ENCODE data around the gene MORF4L2. TPM values are rescaled to one million over a fixed set of nuclear protein-coding genes. Genes with fewer than 3 reads are reported as not detected.
A peak's percentile ranks its signal among the peaks of the same experiment; 100 is the strongest.

Gene MORF4L2
- total and polyA plus RNA-seq, 4 donors = 214 to 791 (median 525) TPM

DNA sequence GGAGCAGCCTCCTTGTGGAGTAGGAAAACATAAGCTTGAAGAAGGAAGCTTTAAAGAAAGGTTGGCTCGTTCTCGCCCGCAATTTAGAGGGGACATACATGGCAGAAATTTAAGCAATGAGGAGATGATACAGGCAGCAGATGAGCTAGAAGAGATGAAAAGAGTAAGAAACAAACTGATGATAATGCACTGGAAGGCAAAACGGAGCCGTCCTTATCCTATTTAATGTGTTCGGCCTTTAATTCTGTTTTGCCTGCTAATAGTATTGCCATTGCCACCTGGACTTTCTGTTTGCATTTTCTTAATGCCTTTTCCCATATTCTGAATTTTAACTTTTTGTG is 56.4 kb downstream of the MORF4L2 start:
- no peaks in the 10 kb centered on the region for H3K36me3 ChIP-seq (ENCODE audit: control insufficient read depth in 1 of 2, insufficient read depth in 2 of 2, low read length in 1 of 2)
- H3K4me1 ChIP-seq (ENCODE audit: control insufficient read depth in 1 of 2, insufficient read depth in 2 of 2, low read length in 2 of 2) = no peaks in the 10 kb centered on the region
- no peaks in the 10 kb centered on the region for H3K9me3 ChIP-seq (ENCODE audit: control insufficient read depth, low read length)
- peak overlapping the region; percentile 44 to 92 for H3K4me3 ChIP-seq (ENCODE audit: low read length in 2 of 2)
- no peak for DNase-seq
- no peaks in the 10 kb centered on the region for H3K27me3 ChIP-seq (ENCODE audit: control insufficient read depth in 1 of 2, insufficient read depth in 2 of 2, low read length in 1 of 2)
- intact Hi-C loops (cut with DNase I) = loop anchor here (10.0 kb wide), 1 partner anchor 95 kb away; no protein-coding TSS in a partner anchor
- 5 to 30% methylated on average over 6 of the region's 6 CpGs for WGBS, 2 donors
- no peak for ATAC-seq (ENCODE audit: low FRiP score)
- H3K27ac ChIP-seq (ENCODE audit: low read depth in 1 of 2, low read length in 2 of 2) = peak overlapping the region in 1 of 2 donors; percentile 88

DNA sequence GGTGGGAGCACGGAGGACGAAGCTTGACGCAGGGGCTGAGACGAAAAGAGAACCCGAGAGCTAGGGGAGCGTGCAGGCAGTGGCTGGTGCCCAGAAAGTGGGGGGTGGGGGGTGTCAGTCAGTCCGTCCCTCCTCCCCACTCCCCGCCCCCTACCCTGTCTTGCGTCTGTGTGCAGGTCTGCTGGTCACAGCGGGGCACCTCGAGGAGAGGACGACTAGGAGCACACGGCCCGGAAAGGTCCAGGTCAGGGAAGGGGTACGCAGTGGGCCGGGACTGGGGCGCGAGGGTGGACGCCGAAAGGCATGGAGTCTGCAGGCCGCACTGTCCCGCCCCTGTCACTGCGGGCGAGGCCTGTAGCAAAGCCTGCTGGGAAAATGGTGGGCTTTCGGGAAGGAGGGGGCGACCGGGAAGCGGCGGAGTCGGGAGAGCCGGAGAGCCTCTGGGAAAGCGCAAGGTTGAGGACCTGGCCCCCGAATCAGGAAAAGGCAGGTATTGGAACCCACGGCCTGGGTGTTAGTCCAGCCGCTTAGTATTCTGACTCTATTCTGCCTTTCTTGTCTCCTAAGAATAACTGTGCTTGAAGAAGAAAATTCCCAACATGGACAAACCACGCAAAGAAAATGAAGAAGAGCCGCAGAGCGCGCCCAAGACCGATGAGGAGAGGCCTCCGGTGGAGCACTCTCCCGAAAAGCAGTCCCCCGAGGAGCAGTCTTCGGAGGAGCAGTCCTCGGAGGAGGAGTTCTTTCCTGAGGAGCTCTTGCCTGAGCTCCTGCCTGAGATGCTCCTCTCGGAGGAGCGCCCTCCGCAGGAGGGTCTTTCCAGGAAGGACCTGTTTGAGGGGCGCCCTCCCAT is 57.0 kb downstream of the MORF4L2 start:
- Histone ChIP-seq H3K4me1 (ENCODE audit: control insufficient read depth in 1 of 2, insufficient read depth in 2 of 2, low read length in 2 of 2) (no peaks in the 10 kb centered on the region), H3K27ac (ENCODE audit: low read depth in 1 of 2, low read length in 2 of 2) (peak overlapping the region; percentile 47 to 88), H3K27me3 (ENCODE audit: control insufficient read depth in 1 of 2, insufficient read depth in 2 of 2, low read length in 1 of 2) (no peaks in the 10 kb centered on the region), H3K4me3 (ENCODE audit: low read length in 2 of 2) (peak overlapping the region; percentile 44 to 92), H3K9me3 (ENCODE audit: control insufficient read depth, low read length) (no peaks in the 10 kb centered on the region), H3K36me3 (ENCODE audit: control insufficient read depth in 1 of 2, insufficient read depth in 2 of 2, low read length in 1 of 2) (no peaks in the 10 kb centered on the region)
- peak; percentile 76 to 86 for DNase-seq
- intact Hi-C loops (cut with DNase I) = loop anchor here (2.0 to 10.0 kb wide), 3 partner anchors 43 to 95 kb away; no protein-coding TSS in a partner anchor
- ATAC-seq (ENCODE audit: low FRiP score) = peak; percentile 93
- WGBS, 2 donors = 0 to 17% methylated on average over 48 to 49 of the region's 49 CpGs

DNA sequence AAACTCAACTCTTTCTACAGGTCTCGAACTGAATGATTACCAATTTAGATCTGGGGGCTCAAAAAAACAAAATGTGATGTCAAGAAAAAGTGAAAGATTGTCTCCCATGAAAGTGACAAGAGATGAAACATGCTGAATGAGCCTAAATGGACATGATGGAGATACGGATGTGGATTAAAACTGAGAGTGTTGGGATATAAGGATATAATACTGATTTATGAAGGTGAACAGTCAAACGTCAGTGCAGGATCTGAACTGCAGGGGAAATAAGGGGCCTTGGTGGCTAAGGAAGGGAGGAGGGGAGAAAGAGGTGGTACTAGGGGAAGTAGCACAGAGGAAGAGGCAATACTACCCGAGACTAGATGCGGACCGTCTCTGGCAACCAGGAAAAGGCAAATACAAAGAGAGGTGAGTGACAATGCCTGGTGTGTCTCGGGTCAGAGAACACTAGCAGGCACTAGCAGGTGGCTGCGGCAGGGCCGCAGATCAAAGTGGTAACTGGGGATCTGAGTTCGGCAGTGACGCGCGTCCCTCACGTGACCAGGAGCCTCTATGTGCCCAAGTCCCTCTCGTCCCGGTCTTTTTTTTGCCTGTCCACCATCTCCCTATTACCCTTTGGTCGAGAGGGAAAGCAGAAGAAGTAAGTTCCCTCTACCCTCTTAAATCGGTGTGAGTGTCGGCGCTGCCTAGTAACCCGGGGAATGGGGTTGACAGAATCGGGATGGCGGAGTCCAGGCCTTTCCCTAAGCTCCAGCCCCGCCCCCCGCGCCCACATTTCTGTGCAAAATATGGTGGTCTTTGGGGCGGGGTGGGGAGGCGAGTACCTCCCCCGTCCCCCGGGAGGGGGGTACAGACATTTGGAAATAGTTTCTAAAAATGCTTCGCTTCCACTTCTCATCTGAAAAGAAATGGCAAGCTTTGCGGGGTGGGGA is 57.8 kb downstream of the MORF4L2 start, which contains the start of gene TCEAL1:
TSS of gene TCEAL1 (plus strand) at position 590 of the 932 bp plus-strand sequence. CDS start 942 bp downstream, outside the sequence.
- no peaks in the 10 kb centered on the region for H3K36me3 ChIP-seq (ENCODE audit: control insufficient read depth in 1 of 2, insufficient read depth in 2 of 2, low read length in 1 of 2)
- H3K27me3 ChIP-seq (ENCODE audit: control insufficient read depth in 1 of 2, insufficient read depth in 2 of 2, low read length in 1 of 2) = no peaks in the 10 kb centered on the region
- WGBS, 2 donors = 1 to 26% methylated on average over 32 of the region's 32 CpGs
- peak; percentile 72 for ATAC-seq (ENCODE audit: low FRiP score)
- peak within 1 kb of the TSS; percentile 44 to 92 for H3K4me3 ChIP-seq (ENCODE audit: low read length in 2 of 2)
- H3K4me1 ChIP-seq (ENCODE audit: control insufficient read depth in 1 of 2, insufficient read depth in 2 of 2, low read length in 2 of 2) = no peaks in the 10 kb centered on the region
- intact Hi-C loops (cut with DNase I) = loop anchor here (2.0 to 5.0 kb wide), 2 partner anchors 42 to 54 kb away; no protein-coding TSS in a partner anchor
- DNase-seq = peak; percentile 72 to 88
- H3K9me3 ChIP-seq (ENCODE audit: control insufficient read depth, low read length) = no peaks in the 10 kb centered on the region
- peak within 1 kb of the TSS; percentile 47 to 88 for H3K27ac ChIP-seq (ENCODE audit: low read depth in 1 of 2, low read length in 2 of 2)

DNA sequence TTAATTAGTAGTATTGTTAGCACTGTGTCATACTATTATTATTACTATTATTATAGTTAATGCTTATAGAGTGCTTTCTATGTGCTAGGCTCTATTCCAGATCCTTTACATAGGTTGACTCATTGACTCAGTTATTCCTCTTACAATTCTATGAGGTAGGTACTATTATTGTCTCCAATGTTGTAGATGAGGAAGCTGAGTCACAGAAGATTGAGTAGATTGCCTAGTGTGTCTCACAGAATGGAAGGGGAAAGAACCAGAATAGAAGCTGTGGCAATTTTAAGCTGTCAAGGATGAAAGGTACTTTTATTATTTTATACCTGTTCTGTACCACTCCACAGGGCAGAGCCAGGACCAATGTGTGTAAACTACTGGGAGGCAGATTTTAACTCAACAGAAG is 59.6 kb downstream of the MORF4L2 start:
- Histone ChIP-seq H3K4me1 (ENCODE audit: control insufficient read depth in 1 of 2, insufficient read depth in 2 of 2, low read length in 2 of 2) (no peaks in the 10 kb centered on the region), H3K27me3 (ENCODE audit: control insufficient read depth in 1 of 2, insufficient read depth in 2 of 2, low read length in 1 of 2) (no peaks in the 10 kb centered on the region), H3K9me3 (ENCODE audit: control insufficient read depth, low read length) (no peaks in the 10 kb centered on the region), H3K27ac (ENCODE audit: low read depth in 1 of 2, low read length in 2 of 2) (no peak overlapping the region), H3K36me3 (ENCODE audit: control insufficient read depth in 1 of 2, insufficient read depth in 2 of 2, low read length in 1 of 2) (no peaks in the 10 kb centered on the region), H3K4me3 (ENCODE audit: low read length in 2 of 2) (no peak overlapping the region)
- ATAC-seq (ENCODE audit: low FRiP score) (no peak), DNase-seq (no peak)
- intact Hi-C loops (cut with DNase I) = loop anchor here (5.0 kb wide), 1 partner anchor 55 kb away; no protein-coding TSS in a partner anchor

Other genes starting within 250 kb of the MORF4L2 start
- gene RAB40A, start 167.2 kb downstream of the MORF4L2 start, total RNA-seq = 1 to 10 TPM; 1.3 to 1.8 TPM
- gene RAB40A, start 167.2 kb downstream of the MORF4L2 start, polyA plus RNA-seq = 1 to 10 TPM in 1 of 2 donors, not detected in 1; 3.5 TPM
- gene TCEAL4, start 101.2 kb downstream of the MORF4L2 start, total RNA-seq = 100 to 1,000 TPM in 1 of 2 donors, 10 to 100 TPM in 1; 97.2 to 187 TPM
- 1,000 to 10,000 TPM; 1,036 to 1,452 TPM for gene TCEAL4, start 101.2 kb downstream of the MORF4L2 start, polyA plus RNA-seq
- gene TCEAL3, start 78.7 kb downstream of the MORF4L2 start, total RNA-seq = 10 to 100 TPM; 34.6 to 77.3 TPM
- 100 to 1,000 TPM; 249 to 392 TPM for gene TCEAL3, start 78.7 kb downstream of the MORF4L2 start, polyA plus RNA-seq
- 10 to 100 TPM; 37.0 to 73.9 TPM for gene TCEAL1, start 57.7 kb downstream of the MORF4L2 start, total RNA-seq
- 100 to 1,000 TPM; 219 to 258 TPM for gene TCEAL1, start 57.7 kb downstream of the MORF4L2 start, polyA plus RNA-seq
- not detected for gene TMEM31, start 24.2 kb upstream of the MORF4L2 start, total RNA-seq
- not detected for gene TMEM31, start 24.2 kb upstream of the MORF4L2 start, polyA plus RNA-seq
- 10 to 100 TPM in 1 of 2 donors, 1 to 10 TPM in 1; 7.7 to 21.3 TPM for gene PLP1, start 90.1 kb upstream of the MORF4L2 start, total RNA-seq
- gene PLP1, start 90.1 kb upstream of the MORF4L2 start, polyA plus RNA-seq = under 1 TPM; 0.50 to 0.95 TPM
- gene RAB9B, start 145.6 kb upstream of the MORF4L2 start, total RNA-seq = 1 to 10 TPM; 6.5 to 7.9 TPM
- gene RAB9B, start 145.6 kb upstream of the MORF4L2 start, polyA plus RNA-seq = 1 to 10 TPM; 1.6 to 5.0 TPM

Measured in aorta (tissue), 5 donors.